Measurements from ENCODE around the gene COG3. TPM values are rescaled to one million over a fixed set of nuclear protein-coding genes. Genes with fewer than 3 reads are reported as not detected.

Gene COG3
- total RNA-seq, 1 experiment from 2014 or later, result 20.3 TPM

DNA sequence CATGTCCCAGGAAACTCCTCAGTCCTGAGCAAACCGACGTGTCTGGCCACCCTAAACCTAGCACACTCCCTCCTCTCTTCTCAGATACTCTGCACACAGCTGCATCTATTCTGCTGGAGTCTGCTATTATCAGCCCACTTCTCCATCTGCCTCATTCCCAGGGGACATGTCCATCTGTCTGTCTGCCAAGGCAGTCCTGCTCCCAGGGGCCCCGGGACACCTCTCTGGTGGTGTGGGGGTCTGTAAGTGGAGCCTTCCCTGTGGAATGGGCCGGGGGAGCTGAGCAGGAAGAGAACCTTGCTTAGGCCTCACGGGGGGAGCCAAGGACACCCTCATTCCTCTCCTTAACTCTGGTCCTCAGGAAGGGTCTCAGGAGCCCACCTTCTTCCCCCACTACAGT, 78.1 kb downstream of the COG3 start:
- no peak for TF ChIP-seq EZH2 (IDR thresholded peaks at IDR 0.05; ENCODE audit: borderline replicate concordance, low read depth, low read length, poor library complexity, severe bottlenecking)
- TF ChIP-seq, protein P1, sequence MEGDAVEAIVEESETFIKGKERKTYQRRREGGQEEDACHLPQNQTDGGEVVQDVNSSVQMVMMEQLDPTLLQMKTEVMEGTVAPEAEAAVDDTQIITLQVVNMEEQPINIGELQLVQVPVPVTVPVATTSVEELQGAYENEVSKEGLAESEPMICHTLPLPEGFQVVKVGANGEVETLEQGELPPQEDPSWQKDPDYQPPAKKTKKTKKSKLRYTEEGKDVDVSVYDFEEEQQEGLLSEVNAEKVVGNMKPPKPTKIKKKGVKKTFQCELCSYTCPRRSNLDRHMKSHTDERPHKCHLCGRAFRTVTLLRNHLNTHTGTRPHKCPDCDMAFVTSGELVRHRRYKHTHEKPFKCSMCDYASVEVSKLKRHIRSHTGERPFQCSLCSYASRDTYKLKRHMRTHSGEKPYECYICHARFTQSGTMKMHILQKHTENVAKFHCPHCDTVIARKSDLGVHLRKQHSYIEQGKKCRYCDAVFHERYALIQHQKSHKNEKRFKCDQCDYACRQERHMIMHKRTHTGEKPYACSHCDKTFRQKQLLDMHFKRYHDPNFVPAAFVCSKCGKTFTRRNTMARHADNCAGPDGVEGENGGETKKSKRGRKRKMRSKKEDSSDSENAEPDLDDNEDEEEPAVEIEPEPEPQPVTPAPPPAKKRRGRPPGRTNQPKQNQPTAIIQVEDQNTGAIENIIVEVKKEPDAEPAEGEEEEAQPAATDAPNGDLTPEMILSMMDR (conservative IDR thresholded peaks at IDR 0.05; ENCODE audit: low read depth, low read length), result no peak
- Histone ChIP-seq H3K4me3 (ENCODE audit: low read depth, low read length, poor library complexity, severe bottlenecking) (no peak overlapping the region), H3K9me3 (ENCODE audit: low read depth, low read length, poor library complexity, severe bottlenecking) (no peaks in the 10 kb centered on the region), H3K27ac (ENCODE audit: low read depth, low read length, poor library complexity, severe bottlenecking) (no peak overlapping the region), H3K27me3 (replicated peaks; ENCODE audit: insufficient read depth, low read depth, low read length, poor library complexity) (no peaks in the 10 kb centered on the region), H3K4me1 (ENCODE audit: insufficient read depth, low read length, poor library complexity, severe bottlenecking) (no peaks in the 10 kb centered on the region), H3K36me3 (ENCODE audit: insufficient read depth, low read length, poor library complexity, severe bottlenecking) (no peaks in the 10 kb centered on the region)
- intact Hi-C loops (cut with micrococcal nuclease; ENCODE audit: unreplicated experiment), result no loop called here
- ChIA-PET CTCF (no interaction called here), POLR2A (ENCODE audit: low non-redundant PET) (no interaction called here)
- BruUV-seq (replicated peaks), result no TSS peak
- no peak for DNase-seq (ENCODE audit: low spot score)

DNA sequence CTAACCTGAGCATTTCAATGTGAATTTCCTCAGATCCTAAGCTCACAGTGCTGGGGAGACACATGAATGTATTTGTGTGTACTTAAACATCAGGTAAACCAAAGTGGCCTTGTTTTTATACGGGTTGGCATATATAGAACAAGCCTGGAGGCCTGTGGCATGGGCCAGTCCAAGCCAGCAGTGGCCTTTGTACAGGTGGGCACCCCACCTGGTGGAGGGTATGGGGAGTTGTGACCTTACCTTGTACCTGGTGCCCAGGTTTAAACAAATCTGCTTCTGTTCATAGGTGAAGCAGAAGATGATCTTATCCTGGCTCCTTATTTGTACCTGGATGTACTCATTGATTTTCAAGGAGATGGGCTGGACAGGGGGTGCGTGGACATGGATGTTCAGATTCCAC, 79.8 kb downstream of the COG3 start:
- intact Hi-C loops (cut with micrococcal nuclease; ENCODE audit: unreplicated experiment), result no loop called here
- POLR2A ChIA-PET (ENCODE audit: low non-redundant PET), result no interaction called here
- no peaks in the 10 kb centered on the region for H3K27me3 ChIP-seq (replicated peaks; ENCODE audit: insufficient read depth, low read depth, low read length, poor library complexity)
- no peak overlapping the region for H3K4me3 ChIP-seq (ENCODE audit: low read depth, low read length, poor library complexity, severe bottlenecking)
- H3K9me3 ChIP-seq (ENCODE audit: low read depth, low read length, poor library complexity, severe bottlenecking), result no peaks in the 10 kb centered on the region
- H3K36me3 ChIP-seq (ENCODE audit: insufficient read depth, low read length, poor library complexity, severe bottlenecking), result no peaks in the 10 kb centered on the region
- DNase-seq (ENCODE audit: low spot score), result no peak
- H3K4me1 ChIP-seq (ENCODE audit: insufficient read depth, low read length, poor library complexity, severe bottlenecking), result no peaks in the 10 kb centered on the region
- CTCF ChIA-PET, result no interaction called here
- BruUV-seq (replicated peaks), result no TSS peak
- TF ChIP-seq, protein P1 (conservative IDR thresholded peaks at IDR 0.05; ENCODE audit: low read depth, low read length), result no peak
- no peak for TF ChIP-seq EZH2 (IDR thresholded peaks at IDR 0.05; ENCODE audit: borderline replicate concordance, low read depth, low read length, poor library complexity, severe bottlenecking)
- H3K27ac ChIP-seq (ENCODE audit: low read depth, low read length, poor library complexity, severe bottlenecking), result no peak overlapping the region

DNA sequence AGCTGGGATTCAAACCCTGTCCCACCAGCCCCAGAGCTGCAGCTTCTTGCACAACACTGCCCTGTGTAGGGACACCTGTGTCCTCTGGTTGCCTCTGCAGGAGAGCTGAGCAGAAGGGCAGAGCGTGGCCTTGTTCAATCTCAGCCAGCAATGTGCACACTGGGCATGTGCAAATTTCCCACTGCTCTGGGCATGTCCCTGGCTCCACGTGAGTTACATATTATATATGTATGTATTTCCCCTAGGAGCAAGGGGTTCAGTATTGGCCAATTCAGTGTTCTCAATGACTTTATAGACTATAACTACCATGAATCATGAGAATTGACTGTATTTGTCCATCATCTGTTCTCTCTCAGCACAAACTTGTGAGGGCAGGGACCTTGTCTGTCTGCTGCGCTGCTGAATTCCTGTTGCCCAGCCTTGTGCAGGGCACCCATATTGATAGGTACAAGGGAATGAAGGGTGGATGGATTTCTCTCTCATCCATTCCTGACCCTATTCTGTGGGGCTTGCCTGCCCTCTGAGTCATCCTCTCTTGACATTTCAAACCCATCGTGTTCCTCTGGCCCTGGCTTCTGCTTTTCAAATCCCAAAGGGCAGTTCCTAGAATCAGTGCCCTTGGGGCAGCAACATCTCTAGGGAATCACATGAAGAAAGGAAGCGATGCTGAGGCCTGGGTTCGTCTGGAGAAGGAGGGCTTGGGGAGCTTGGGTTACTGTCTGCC, 81.1 kb downstream of the COG3 start:
- Histone ChIP-seq H3K27me3 (replicated peaks; ENCODE audit: insufficient read depth, low read depth, low read length, poor library complexity) (no peaks in the 10 kb centered on the region), H3K9me3 (ENCODE audit: low read depth, low read length, poor library complexity, severe bottlenecking) (no peaks in the 10 kb centered on the region), H3K4me3 (ENCODE audit: low read depth, low read length, poor library complexity, severe bottlenecking) (no peak overlapping the region), H3K27ac (ENCODE audit: low read depth, low read length, poor library complexity, severe bottlenecking) (no peak overlapping the region), H3K4me1 (ENCODE audit: insufficient read depth, low read length, poor library complexity, severe bottlenecking) (no peaks in the 10 kb centered on the region), H3K36me3 (ENCODE audit: insufficient read depth, low read length, poor library complexity, severe bottlenecking) (no peaks in the 10 kb centered on the region)
- intact Hi-C loops (cut with micrococcal nuclease; ENCODE audit: unreplicated experiment), result no loop called here
- TF ChIP-seq EZH2 (IDR thresholded peaks at IDR 0.05; ENCODE audit: borderline replicate concordance, low read depth, low read length, poor library complexity, severe bottlenecking), result no peak
- TF ChIP-seq, protein P1 (conservative IDR thresholded peaks at IDR 0.05; ENCODE audit: low read depth, low read length), result no peak
- no TSS peak for BruUV-seq (replicated peaks)
- DNase-seq (ENCODE audit: low spot score), result no peak
- ChIA-PET CTCF (no interaction called here), POLR2A (ENCODE audit: low non-redundant PET) (no interaction called here)
